ENCODE measurements around the gene GIT1. TPM values are rescaled to one million over a fixed set of nuclear protein-coding genes. Genes with fewer than 3 reads are reported as not detected.

The GIT1 gene
- total RNA-seq, 2 experiments from 2014 or later = 44.3 to 60.2 TPM

GRCh38 chr17:29619251-29619650 lies 29.8 kb upstream of the GIT1 start:
- no peaks in the 10 kb centered on the region for H3K9me2 ChIP-seq (ENCODE audit: insufficient read depth, low read length)
- CTCF ChIA-PET (ENCODE audit: unreplicated experiment) = interaction anchor here (0.5 kb wide), 1 partner anchor 46 kb away, joined by 3 read pairs; no protein-coding TSS in a partner anchor
- H3K4me3 ChIP-seq (ENCODE audit: low read depth, low read length, poor library complexity, severe bottlenecking) = no peak overlapping the region
- no peak overlapping the region for H3K27ac ChIP-seq (ENCODE audit: low read depth, low read length, poor library complexity, severe bottlenecking)
- intact Hi-C loops (cut with micrococcal nuclease; ENCODE audit: unreplicated experiment) = loop anchor here (1.0 to 5.0 kb wide), 4 partner anchors 37 to 473 kb away; no protein-coding TSS in a partner anchor
- H3K4me2 ChIP-seq (ENCODE audit: low read length) = no peak overlapping the region
- peak; percentile 45 for DNase-seq (ENCODE audit: low spot score)
- H3K4me1 ChIP-seq (ENCODE audit: insufficient read depth, low read length, poor library complexity, severe bottlenecking) = peaks cover 44% of the 10 kb centered on the region
- no peaks in the 10 kb centered on the region for H3K79me2 ChIP-seq (ENCODE audit: insufficient read depth, low read depth, low read length)
- no TSS peak for BruUV-seq (replicated peaks)
- H3K36me3 ChIP-seq (ENCODE audit: insufficient read depth, low read length) = no peaks in the 10 kb centered on the region
- H3K9me3 ChIP-seq (ENCODE audit: low read length) = no peaks in the 10 kb centered on the region
- POLR2A ChIA-PET = interaction anchor here (0.7 kb wide), 1 partner anchor 12 kb away, joined by 3 read pairs; no protein-coding TSS in a partner anchor
- no peak overlapping the region for H2AFZ ChIP-seq (ENCODE audit: low read length)
- H4K20me1 ChIP-seq (ENCODE audit: insufficient read depth, low read length) = 0 out of 2 replicates have a peak, but pooled peaks cover 10% of the 10 kb centered on the region
- TF ChIP-seq, protein P1, sequence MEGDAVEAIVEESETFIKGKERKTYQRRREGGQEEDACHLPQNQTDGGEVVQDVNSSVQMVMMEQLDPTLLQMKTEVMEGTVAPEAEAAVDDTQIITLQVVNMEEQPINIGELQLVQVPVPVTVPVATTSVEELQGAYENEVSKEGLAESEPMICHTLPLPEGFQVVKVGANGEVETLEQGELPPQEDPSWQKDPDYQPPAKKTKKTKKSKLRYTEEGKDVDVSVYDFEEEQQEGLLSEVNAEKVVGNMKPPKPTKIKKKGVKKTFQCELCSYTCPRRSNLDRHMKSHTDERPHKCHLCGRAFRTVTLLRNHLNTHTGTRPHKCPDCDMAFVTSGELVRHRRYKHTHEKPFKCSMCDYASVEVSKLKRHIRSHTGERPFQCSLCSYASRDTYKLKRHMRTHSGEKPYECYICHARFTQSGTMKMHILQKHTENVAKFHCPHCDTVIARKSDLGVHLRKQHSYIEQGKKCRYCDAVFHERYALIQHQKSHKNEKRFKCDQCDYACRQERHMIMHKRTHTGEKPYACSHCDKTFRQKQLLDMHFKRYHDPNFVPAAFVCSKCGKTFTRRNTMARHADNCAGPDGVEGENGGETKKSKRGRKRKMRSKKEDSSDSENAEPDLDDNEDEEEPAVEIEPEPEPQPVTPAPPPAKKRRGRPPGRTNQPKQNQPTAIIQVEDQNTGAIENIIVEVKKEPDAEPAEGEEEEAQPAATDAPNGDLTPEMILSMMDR (conservative IDR thresholded peaks at IDR 0.05; ENCODE audit: low read length) = peak; percentile 64
- TF ChIP-seq EZH2phosphoT487 (IDR thresholded peaks at IDR 0.05; ENCODE audit: borderline replicate concordance, low read depth, low read length) = no peak

GRCh38 chr17:29618272-29619065 lies 29.0 kb upstream of the GIT1 start:
- CTCF ChIA-PET (ENCODE audit: unreplicated experiment) = interaction anchor here (1.7 kb wide), 1 partner anchor 161 kb away, joined by 5 read pairs; no protein-coding TSS in a partner anchor

More at GRCh38 chr17:29618272-29619065, 29.0 kb upstream of the GIT1 start:
- 0 out of 2 replicates have a peak, but pooled peaks cover 10% of the 10 kb centered on the region for H4K20me1 ChIP-seq (ENCODE audit: insufficient read depth, low read length)
- peaks cover 48% of the 10 kb centered on the region for H3K4me1 ChIP-seq (ENCODE audit: insufficient read depth, low read length, poor library complexity, severe bottlenecking)
- no peak overlapping the region for H3K27ac ChIP-seq (ENCODE audit: low read depth, low read length, poor library complexity, severe bottlenecking)
- BruUV-seq (replicated peaks) = no TSS peak
- POLR2A ChIA-PET = interaction anchor here (0.5 to 0.9 kb wide), 5 partner anchors 13 to 322 kb away, joined by 3 to 5 read pairs (median 3); partner anchors contain the start of gene ANKRD13B
- peak overlapping the region; percentile 58 for H3K4me3 ChIP-seq (ENCODE audit: low read depth, low read length, poor library complexity, severe bottlenecking)
- no peaks in the 10 kb centered on the region for H3K9me3 ChIP-seq (ENCODE audit: low read length)
- H2AFZ ChIP-seq (ENCODE audit: low read length) = peak overlapping the region; percentile 30; the same call in 1 of the 2 replicates
- peak overlapping the region; percentile 86 for H3K4me2 ChIP-seq (ENCODE audit: low read length)
- H3K36me3 ChIP-seq (ENCODE audit: insufficient read depth, low read length) = no peaks in the 10 kb centered on the region
- TF ChIP-seq, protein P1 (conservative IDR thresholded peaks at IDR 0.05; ENCODE audit: low read length) = 0 out of 2 replicates have a peak, but pooled peaks have one; percentile 52
- TF ChIP-seq EZH2phosphoT487 (IDR thresholded peaks at IDR 0.05; ENCODE audit: borderline replicate concordance, low read depth, low read length) = no peak
- intact Hi-C loops (cut with micrococcal nuclease; ENCODE audit: unreplicated experiment) = loop anchor here (1.0 to 5.0 kb wide), 4 partner anchors 36 to 474 kb away; no protein-coding TSS in a partner anchor
- no peaks in the 10 kb centered on the region for H3K9me2 ChIP-seq (ENCODE audit: insufficient read depth, low read length)
- no peaks in the 10 kb centered on the region for H3K79me2 ChIP-seq (ENCODE audit: insufficient read depth, low read depth, low read length)
- no peak for DNase-seq (ENCODE audit: low spot score)
